HepG2 (cell line): ENCODE data around the gene DTD2. TPM values are rescaled to one million over a fixed set of nuclear protein-coding genes. Genes with fewer than 3 reads are reported as not detected.

ENCODE experiments used
- ATAC-seq: fragments of 200-7000 bp; cut with Tn5 transposase; 3 replicates; pipeline ENCODE4 v1.9.1; 2020; ENCODE audit warnings: mild to moderate bottlenecking, moderate library complexity
- BruUV-seq: library from RNA; stranded (reverse); fragments of 400-500 nt; replicated peaks from 2 replicates; lab custom pipeline; 2021; lab: Mats Ljungman, UMichigan
- CTCF ChIA-PET: fragments of 300-600 bp; formaldehyde crosslinking; extraction: SDS; loops from one replicate; lab custom pipeline; 2021; ENCODE audit warnings: low total read pairs, inconsistent platforms, low intra/inter-chr PET ratio; lab: Yijun Ruan, JAX
- POLR2A ChIA-PET: fragments of 350-600 bp; sonication (Branson Sonifier 250); formaldehyde crosslinking; loops from one replicate; lab custom pipeline; 2020; ENCODE audit warnings: antibody characterized with exemption, inconsistent platforms; lab: Yijun Ruan, JAX
- DNase-seq: peaks from one replicate; pipeline ENCODE4 v3.0.0-alpha.2; 2015; ENCODE audit warnings: low spot score
- FAIRE-seq: peaks from 3 replicates; lab custom pipeline; 2011; peaks lifted over from hg19 to GRCh38; lab: Jason Lieb, UNC
- H2AFZ ChIP-seq: one replicate; pipeline ENCODE4 v1.6.1; 2011; ENCODE audit warnings: low read length, inconsistent platforms
- H3K27ac ChIP-seq: fragments of 300-600 bp; 3 replicates; pipeline ENCODE4 v1.8.0; 2011; ENCODE audit warnings: mixed run types, mild to moderate bottlenecking, mixed read lengths, low read length, inconsistent platforms; ENCODE audit not compliant: insufficient read depth; ENCODE audit errors: extremely low read length
- H3K27me3 ChIP-seq, 2 experiments: fragments of 200-600 bp in 1 of 2; 2 replicates in 1 of 2; 3 replicates in 1 of 2; pipeline versions ENCODE4 v1.6.0 to v1.8.0; 2011; ENCODE audit warnings: low read length in 2 of 2, mild to moderate bottlenecking in 2 of 2, moderate library complexity in 2 of 2, inconsistent platforms in 1 of 2; ENCODE audit not compliant: insufficient read depth in 2 of 2, control insufficient read depth in 1 of 2
- H3K36me3 ChIP-seq, 2 experiments: fragments of 200-600 bp in 1 of 2; replicated peaks in 1 of 2; 2 replicates in 1 of 2; 3 replicates in 1 of 2; pipeline versions ENCODE4 v1.5.1 to v1.8.0; 2011; ENCODE audit warnings: low read length in 2 of 2, inconsistent platforms in 1 of 2; ENCODE audit not compliant: insufficient read depth in 2 of 2, control insufficient read depth in 1 of 2
- H3K4me1 ChIP-seq: 2 replicates; pipeline ENCODE4 v1.5.1; 2012; ENCODE audit warnings: low read length, inconsistent platforms; ENCODE audit not compliant: insufficient read depth
- H3K4me2 ChIP-seq: 2 replicates; pipeline ENCODE4 v1.6.0; 2011; ENCODE audit warnings: low read depth, low read length, inconsistent platforms
- H3K4me3 ChIP-seq, 3 experiments: fragments of 200-600 bp in 1 of 3; sonication (generic), shearing (Covaris generic) in 1 of 3; replicated peaks in 1 of 3; 2 replicates each; pipeline ENCODE4 v1.5.1; 2011 to 2016; ENCODE audit warnings: low read length in 3 of 3, inconsistent platforms in 2 of 3, low read depth in 2 of 3, mild to moderate bottlenecking in 2 of 3, control low read depth in 1 of 3, mixed read lengths in 1 of 3; ENCODE audit not compliant: insufficient read depth in 1 of 3
- H3K79me2 ChIP-seq: one replicate; pipeline ENCODE4 v1.6.1; 2011; ENCODE audit warnings: low read length, inconsistent platforms; ENCODE audit not compliant: insufficient read depth
- H3K9ac ChIP-seq: 2 replicates; pipeline ENCODE4 v1.6.0; 2011; ENCODE audit warnings: mild to moderate bottlenecking, low read depth, low read length, inconsistent platforms; ENCODE audit not compliant: insufficient read depth
- H3K9me3 ChIP-seq: 2 replicates; pipeline ENCODE4 v1.5.1; 2012; ENCODE audit warnings: mild to moderate bottlenecking, low read length
- H4K20me1 ChIP-seq: 2 replicates; pipeline ENCODE4 v1.6.0; 2011; ENCODE audit warnings: inconsistent platforms, mild to moderate bottlenecking, low read length, moderate library complexity; ENCODE audit not compliant: insufficient read depth
- ETV5 ChIP-seq: IDR thresholded peaks from 2 replicates; pipeline ENCODE4 v1.6.1; 2018; ENCODE audit warnings: missing biosample characterization, missing genetic modification reagents, inconsistent platforms, borderline replicate concordance
- FOSL2 ChIP-seq: sonication (generic); formaldehyde crosslinking; IDR thresholded peaks from 2 replicates; pipeline ENCODE4 v1.4.0; 2020; ENCODE audit warnings: missing genetic modification reagents
- MYC ChIP-seq: sonication (generic); formaldehyde crosslinking; IDR thresholded peaks from 2 replicates; pipeline ENCODE4 v1.9.0; 2021; ENCODE audit warnings: missing genetic modification reagents, borderline replicate concordance
- NFIB ChIP-seq: sonication (generic); formaldehyde crosslinking; IDR thresholded peaks from 2 replicates; pipeline ENCODE4 v1.9.0; 2021; ENCODE audit warnings: missing genetic modification reagents, mild to moderate bottlenecking, borderline replicate concordance
- NFYC ChIP-seq: IDR thresholded peaks from 2 replicates; pipeline ENCODE4 v1.6.1; 2016; ENCODE audit warnings: missing genetic modification reagents, missing compliant biosample characterization
- NR1H2 ChIP-seq: sonication (generic); formaldehyde crosslinking; IDR thresholded peaks from 2 replicates; pipeline ENCODE4 v1.8.1; 2022; ENCODE audit warnings: low read depth, missing genetic modification reagents, borderline replicate concordance
- RCOR2 ChIP-seq: IDR thresholded peaks from 2 replicates; pipeline ENCODE4 v1.6.1; 2016; ENCODE audit warnings: missing biosample characterization, missing genetic modification reagents
- RELA ChIP-seq: sonication (generic); formaldehyde crosslinking; IDR thresholded peaks from 2 replicates; pipeline ENCODE4 v1.4.0; 2020; ENCODE audit warnings: missing genetic modification reagents
- RFXAP ChIP-seq: sonication (generic); formaldehyde crosslinking; IDR thresholded peaks from 2 replicates; pipeline ENCODE4 v1.4.0; 2020; ENCODE audit warnings: missing genetic modification reagents, borderline replicate concordance
- SRSF9 ChIP-seq: fragments of 200-400 bp; formaldehyde crosslinking; IDR thresholded peaks from 2 replicates; pipeline ENCODE4 v1.6.1; 2018; ENCODE audit warnings: borderline replicate concordance, mild to moderate bottlenecking, low read depth, low read length; ENCODE audit not compliant: insufficient read depth, poor library complexity, severe bottlenecking
- ZNF138 ChIP-seq: sonication (generic); formaldehyde crosslinking; IDR thresholded peaks from 2 replicates; pipeline ENCODE4 v1.5.0; 2020; ENCODE audit warnings: mild to moderate bottlenecking, low read depth, missing genetic modification reagents
- ZNF17 ChIP-seq: sonication (generic); formaldehyde crosslinking; IDR thresholded peaks from 2 replicates; pipeline ENCODE4 v1.5.0; 2020; ENCODE audit warnings: mild to moderate bottlenecking, missing genetic modification reagents
- ZNF317 ChIP-seq: sonication (generic); formaldehyde crosslinking; IDR thresholded peaks from 2 replicates; pipeline ENCODE4 v1.5.0; 2020; ENCODE audit warnings: mild to moderate bottlenecking, missing genetic modification reagents
- ZNF563 ChIP-seq: sonication (generic); formaldehyde crosslinking; IDR thresholded peaks from 2 replicates; pipeline ENCODE4 v1.8.0; 2022; ENCODE audit warnings: mild to moderate bottlenecking, moderate library complexity, missing genetic modification reagents
- ZNF737 ChIP-seq: sonication (generic); formaldehyde crosslinking; IDR thresholded peaks from 2 replicates; pipeline ENCODE4 v1.5.0; 2020; ENCODE audit warnings: missing genetic modification reagents, mild to moderate bottlenecking, borderline replicate concordance
- WGBS: methylation state at CpG from one replicate; pipeline ENCODE4 v1.1.6; 2017; ENCODE audit warnings: low lambda C conversion rate; 5-methylcytosine and 5-hydroxymethylcytosine counted together
- in situ Hi-C: cut with HindIII; loops from 2 replicates; pipeline ENCODE4 v1.10.0; 2017; ENCODE audit warnings: low pct_unique_long_range_greater_than_20kb; ENCODE audit not compliant: extremely low pct_ligation_motif_present
- intact Hi-C: fragments of 100-400 bp; cut with micrococcal nuclease; formaldehyde crosslinking; loops from one replicate; pipeline ENCODE4 v1.10.0; 2022; ENCODE audit not compliant: unreplicated experiment
- polyA plus RNA-seq, 8 experiments: library from polyadenylated mRNA; depleted of rRNA in 3 of 8; stranded (reverse) in 7 of 8; unstranded in 1 of 8; fragments of >200 nt; fragmentation: Illumina TruSeq in 4 of 8; extraction: Trizol in 4 of 8; gene quantifications; 2 replicates each; pipeline versions ENCODE4 v1.2.1 to v1.2.3, GENCODE V29; 2011 to 2016; ENCODE audit warnings: low read depth in 4 of 8, missing spikeins in 1 of 8, mixed read lengths in 1 of 8; ENCODE audit not compliant: insufficient read depth in 1 of 8
- total RNA-seq, 5 experiments: library from RNA; depleted of rRNA; stranded (reverse); fragments of >200 nt; fragmentation: Illumina TruSeq; extraction: Trizol; gene quantifications; 2 replicates each; pipeline ENCODE4 v1.2.3, GENCODE V29; 2016; ENCODE audit warnings: low read depth in 1 of 5
- TF ChIP-seq, protein P1 (sequence below): sonication (generic); formaldehyde crosslinking; IDR thresholded peaks from 2 replicates; pipeline ENCODE4 v1.4.0; 2020; ENCODE audit warnings: missing genetic modification reagents, low read depth, mild to moderate bottlenecking, borderline replicate concordance
- TF ChIP-seq, protein P2 (sequence below): sonication (generic); formaldehyde crosslinking; IDR thresholded peaks from 2 replicates; pipeline ENCODE4 v1.4.0; 2020; ENCODE audit warnings: missing genetic modification reagents

The DTD2 gene
- total and polyA plus RNA-seq, 2 of the 13 experiments (the other 11 are each of a cell fraction or from before 2014, with no cell fraction given), result 22.3 to 49.8 TPM

DNA sequence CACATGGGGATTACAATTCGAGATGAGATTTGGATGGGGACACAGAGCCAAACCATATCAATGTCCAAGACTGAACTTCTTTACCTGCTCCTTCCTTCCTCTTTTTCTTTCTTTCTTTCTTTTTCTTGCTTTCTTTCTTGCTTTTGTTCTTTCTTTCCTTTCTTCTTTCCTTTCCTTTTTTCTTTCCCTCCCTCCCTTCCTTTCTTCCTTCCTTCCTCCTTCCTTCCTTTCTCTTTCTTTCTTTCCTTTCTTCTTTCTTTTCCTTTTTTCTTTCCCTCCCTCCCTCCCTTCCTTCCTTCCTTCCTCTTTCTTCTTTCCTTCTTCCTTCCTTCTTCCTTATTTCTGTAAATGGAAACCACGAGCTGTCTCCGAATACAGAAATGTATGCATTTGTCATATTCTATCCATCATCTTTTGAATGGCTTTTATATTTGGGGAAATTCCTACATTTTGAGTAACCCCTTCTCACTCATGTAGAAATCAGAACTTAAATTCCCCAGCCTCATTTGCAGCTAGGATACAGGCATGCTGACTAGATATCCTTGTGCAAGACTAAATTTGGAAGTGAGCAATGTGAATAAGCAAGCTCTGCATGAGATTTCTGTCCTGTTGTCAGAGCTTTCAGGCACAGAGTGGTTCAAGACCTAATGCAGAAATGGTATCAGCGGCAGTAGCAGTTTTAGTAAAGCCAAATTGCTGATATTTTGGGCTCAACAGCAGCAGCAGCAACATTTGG is 19.0 kb upstream of the DTD2 start (continued):
- TF ChIP-seq, protein P1, sequence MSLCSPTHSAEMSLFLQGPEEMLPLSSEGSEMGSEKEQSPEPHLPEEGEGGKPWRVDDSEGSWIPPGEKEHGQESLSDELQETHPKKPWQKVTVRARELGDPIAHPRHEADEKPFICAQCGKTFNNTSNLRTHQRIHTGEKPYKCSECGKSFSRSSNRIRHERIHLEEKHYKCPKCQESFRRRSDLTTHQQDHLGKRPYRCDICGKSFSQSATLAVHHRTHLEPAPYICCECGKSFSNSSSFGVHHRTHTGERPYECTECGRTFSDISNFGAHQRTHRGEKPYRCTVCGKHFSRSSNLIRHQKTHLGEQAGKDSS (CRISPR knock-in tag), result no peak

- H3K27ac ChIP-seq, result no peak overlapping the region
- no TSS peak for BruUV-seq
- intact Hi-C loops (no loop called here), in situ Hi-C loops (no loop called here)
- H3K9me3 ChIP-seq, result no peaks in the 10 kb centered on the region
- no peaks in the 10 kb centered on the region for H3K36me3 ChIP-seq
- ChIA-PET CTCF (no interaction called here), POLR2A (interaction anchor here (1.8 kb wide), 1 partner anchor 9 kb away, joined by 6 read pairs; the partner anchor contains the start of gene DTD2)
- DNase-seq (no peak), ATAC-seq (no peak; the same call in 1 of the 3 replicates), FAIRE-seq (no peak)
- H4K20me1 ChIP-seq, result no peaks in the 10 kb centered on the region
- H3K27me3 ChIP-seq, result 0 out of 5 replicates have a peak, but pooled peaks cover 0 to 2% of the 10 kb centered on the region in 2 experiments
- no peak overlapping the region for H3K9ac ChIP-seq
- H3K4me1 ChIP-seq, result peaks cover 9% of the 10 kb centered on the region
- 0 out of 2 replicates have a peak overlapping the region, but pooled peaks have one; percentile 7 for H3K4me2 ChIP-seq
- H3K4me3 ChIP-seq, result no peak overlapping the region
- 48% methylated on average over 6 of the region's 6 CpGs for WGBS
- H3K79me2 ChIP-seq, result no peaks in the 10 kb centered on the region
- no peak overlapping the region for H2AFZ ChIP-seq
- TF ChIP-seq ZNF17 (CRISPR knock-in tag) (no peak), ZNF317 (CRISPR knock-in tag) (no peak), NFIB (CRISPR knock-in tag) (0 out of 2 replicates have a peak, but pooled peaks have one; percentile 31), RFXAP (no peak), MYC (CRISPR knock-in tag) (no peak), SRSF9 (no peak), ZNF737 (CRISPR knock-in tag) (no peak), RELA (CRISPR knock-in tag) (no peak), ZNF138 (CRISPR knock-in tag) (no peak), NR1H2 (no peak), ZNF563 (0 out of 2 replicates have a peak, but pooled peaks have one; percentile 38), ETV5 (CRISPR knock-in tag) (0 out of 2 replicates have a peak, but pooled peaks have one; percentile 19), NFYC (no peak), FOSL2 (CRISPR knock-in tag) (no peak), RCOR2 (no peak)
- TF ChIP-seq, protein P2, sequence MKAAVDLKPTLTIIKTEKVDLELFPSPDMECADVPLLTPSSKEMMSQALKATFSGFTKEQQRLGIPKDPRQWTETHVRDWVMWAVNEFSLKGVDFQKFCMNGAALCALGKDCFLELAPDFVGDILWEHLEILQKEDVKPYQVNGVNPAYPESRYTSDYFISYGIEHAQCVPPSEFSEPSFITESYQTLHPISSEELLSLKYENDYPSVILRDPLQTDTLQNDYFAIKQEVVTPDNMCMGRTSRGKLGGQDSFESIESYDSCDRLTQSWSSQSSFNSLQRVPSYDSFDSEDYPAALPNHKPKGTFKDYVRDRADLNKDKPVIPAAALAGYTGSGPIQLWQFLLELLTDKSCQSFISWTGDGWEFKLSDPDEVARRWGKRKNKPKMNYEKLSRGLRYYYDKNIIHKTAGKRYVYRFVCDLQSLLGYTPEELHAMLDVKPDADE, result no peak
Observed at GRCh38 chr14:31466554-31466953, 9.2 kb upstream of the DTD2 start.
